H9 (cell line): ENCODE measurements around the gene NINJ1. TPM values are rescaled to one million over a fixed set of nuclear protein-coding genes. Genes with fewer than 3 reads are reported as not detected.

Experiments
- DNase-seq: peaks from one replicate; pipeline ENCODE4 v3.0.0-alpha.2; 2017
- H2AFZ ChIP-seq: one replicate; pipeline ENCODE4 v1.6.1; 2013; ENCODE audit warnings: mild to moderate bottlenecking, low read length, control low read depth, moderate library complexity
- H2AK5ac ChIP-seq: 2 replicates; pipeline ENCODE4 v1.6.1; 2013; ENCODE audit warnings: low read length, control low read depth, mixed read lengths; ENCODE audit not compliant: insufficient read length
- H2BK120ac ChIP-seq: one replicate; pipeline ENCODE4 v1.6.1; 2013; ENCODE audit warnings: low read depth, mild to moderate bottlenecking, low read length, control low read depth, inconsistent platforms; ENCODE audit not compliant: poor library complexity, severe bottlenecking
- H2BK12ac ChIP-seq: 2 replicates; pipeline ENCODE4 v1.6.1; 2013; ENCODE audit warnings: low read length, control low read depth, mixed read lengths, low read depth; ENCODE audit not compliant: insufficient read length
- H2BK15ac ChIP-seq: 2 replicates; pipeline ENCODE4 v1.6.1; 2013; ENCODE audit warnings: low read depth, low read length, control low read depth
- H2BK20ac ChIP-seq: one replicate; pipeline ENCODE4 v1.6.1; 2013; ENCODE audit warnings: low read depth, mild to moderate bottlenecking, low read length, control low read depth, inconsistent platforms; ENCODE audit not compliant: poor library complexity, severe bottlenecking
- H2BK5ac ChIP-seq: 2 replicates; pipeline ENCODE4 v1.6.1; 2013; ENCODE audit warnings: low read length, control low read depth, mixed read lengths; ENCODE audit not compliant: insufficient read length
- H3K14ac ChIP-seq: 2 replicates; pipeline ENCODE4 v1.6.1; 2013; ENCODE audit warnings: low read length, control low read depth; ENCODE audit not compliant: insufficient read depth
- H3K18ac ChIP-seq: 2 replicates; pipeline ENCODE4 v1.6.1; 2013; ENCODE audit warnings: low read depth, mild to moderate bottlenecking, mixed read lengths, low read length, control low read depth; ENCODE audit not compliant: insufficient read length
- H3K23ac ChIP-seq: 2 replicates; pipeline ENCODE4 v1.6.1; 2013; ENCODE audit warnings: low read length, control low read depth, mixed read lengths, low read depth; ENCODE audit not compliant: insufficient read length
- H3K23me2 ChIP-seq: 2 replicates; pipeline ENCODE4 v1.6.1; 2013; ENCODE audit warnings: low read depth, mild to moderate bottlenecking, mixed read lengths, low read length, control low read depth; ENCODE audit not compliant: insufficient read length, poor library complexity, severe bottlenecking
- H3K27ac ChIP-seq: 2 replicates; pipeline ENCODE4 v1.5.1; 2013; ENCODE audit warnings: low read length, control low read depth, mixed read lengths, low read depth; ENCODE audit not compliant: insufficient read length
- H3K27me3 ChIP-seq: 2 replicates; pipeline ENCODE4 v1.6.1; 2013; ENCODE audit warnings: low read length, control low read depth, inconsistent platforms; ENCODE audit not compliant: insufficient read depth
- H3K4ac ChIP-seq: 2 replicates; pipeline ENCODE4 v1.6.1; 2013; ENCODE audit warnings: low read depth, mild to moderate bottlenecking, control low read depth, inconsistent platforms, low read length, moderate library complexity
- H3K4me1 ChIP-seq: 2 replicates; pipeline ENCODE4 v1.6.1; 2013; ENCODE audit warnings: low read length, control low read depth, inconsistent platforms; ENCODE audit not compliant: insufficient read depth
- H3K4me2 ChIP-seq: 2 replicates; pipeline ENCODE4 v1.6.1; 2013; ENCODE audit warnings: low read length, control low read depth, mixed read lengths; ENCODE audit not compliant: insufficient read length, insufficient read depth
- H3K56ac ChIP-seq: 2 replicates; pipeline ENCODE4 v1.6.1; 2013; ENCODE audit warnings: low read depth, mild to moderate bottlenecking, mixed read lengths, low read length, control low read depth; ENCODE audit not compliant: insufficient read length
- H3K79me1 ChIP-seq: 2 replicates; pipeline ENCODE4 v1.6.1; 2013; ENCODE audit warnings: low read depth, mild to moderate bottlenecking, moderate library complexity, low read length, control low read depth, inconsistent platforms; ENCODE audit not compliant: insufficient read depth, poor library complexity, severe bottlenecking
- H3K79me2 ChIP-seq: 2 replicates; pipeline ENCODE4 v1.6.1; 2013; ENCODE audit warnings: low read length, control low read depth, inconsistent platforms; ENCODE audit not compliant: insufficient read depth
- H3K9ac ChIP-seq: 2 replicates; pipeline ENCODE4 v1.6.1; 2013; ENCODE audit warnings: low read length, control low read depth, mixed read lengths; ENCODE audit not compliant: insufficient read length; ENCODE audit errors: extremely low read depth
- H3K9me3 ChIP-seq: one replicate; pipeline ENCODE4 v1.6.1; 2013; ENCODE audit warnings: low read depth, low read length, inconsistent platforms; ENCODE audit not compliant: control insufficient read depth
- H3T11ph ChIP-seq: one replicate; pipeline ENCODE4 v1.6.1; 2013; ENCODE audit warnings: mild to moderate bottlenecking, low read length, control low read depth, inconsistent platforms
- H4K20me1 ChIP-seq: one replicate; pipeline ENCODE4 v1.6.1; 2013; ENCODE audit not compliant: control insufficient read depth, insufficient read length, insufficient read depth
- H4K5ac ChIP-seq: 2 replicates; pipeline ENCODE4 v1.6.1; 2013; ENCODE audit warnings: low read depth, mild to moderate bottlenecking, mixed read lengths, low read length, control low read depth; ENCODE audit not compliant: insufficient read length
- H4K8ac ChIP-seq: replicated peaks from 2 replicates; pipeline ENCODE4 v1.6.1; 2013; ENCODE audit warnings: low read length, control low read depth, mixed read lengths, low read depth; ENCODE audit not compliant: insufficient read length
- H4K91ac ChIP-seq: 2 replicates; pipeline ENCODE4 v1.6.1; 2013; ENCODE audit warnings: low read depth, mild to moderate bottlenecking, moderate library complexity, mixed read lengths, low read length, control low read depth; ENCODE audit not compliant: insufficient read length
- H3K27ac Mint-ChIP-seq, 3 experiments: 2 replicates in 2 of 3; 3 replicates in 1 of 3; pipeline ENCODE4 v1.8.0; 2020 to 2021; ENCODE audit warnings: mixed read lengths in 3 of 3, mild to moderate bottlenecking in 1 of 3, moderate library complexity in 1 of 3
- H3K27me3 Mint-ChIP-seq: 2 replicates; pipeline ENCODE4 v1.8.0; 2021; ENCODE audit warnings: low read depth, mild to moderate bottlenecking, moderate library complexity, mixed read lengths
- H3K36me3 Mint-ChIP-seq, 3 experiments: 2 replicates in 2 of 3; 3 replicates in 1 of 3; pipeline ENCODE4 v1.8.0; 2020 to 2021; ENCODE audit warnings: low read depth in 3 of 3, mixed read lengths in 3 of 3; ENCODE audit not compliant: insufficient read depth in 1 of 3
- H3K4me1 Mint-ChIP-seq, 2 experiments: 2 replicates each; pipeline ENCODE4 v1.8.0; 2020; ENCODE audit warnings: mixed read lengths in 2 of 2
- H3K4me3 Mint-ChIP-seq, 2 experiments: 2 replicates in 1 of 2; 3 replicates in 1 of 2; pipeline ENCODE4 v1.8.0; 2020 to 2021; ENCODE audit warnings: mild to moderate bottlenecking in 2 of 2, mixed read lengths in 2 of 2, moderate library complexity in 1 of 2
- H3K9me3 Mint-ChIP-seq, 2 experiments: 2 replicates in 1 of 2; 3 replicates in 1 of 2; pipeline ENCODE4 v1.8.0; 2020; ENCODE audit warnings: mild to moderate bottlenecking in 2 of 2, mixed read lengths in 2 of 2, moderate library complexity in 1 of 2
- WGBS: extraction: QIAGEN DNeasy Blood & Tissue Kit; methylation state at CpG from one replicate; pipeline ENCODE4 v1.1.7; 2013; ENCODE audit warnings: missing lambda C conversion rate, low lambda C conversion rate, mixed read lengths; ENCODE audit not compliant: insufficient read length; ENCODE audit errors: extremely low coverage; 5-methylcytosine and 5-hydroxymethylcytosine counted together
- total RNA-seq: library from RNA; stranded (reverse); gene quantifications from 2 replicates; pipeline ENCODE4 v1.2.1, GENCODE V29; 2021
- TF ChIP-seq, protein P1 (sequence below): fragments of 200-600 bp; sonication (generic); conservative IDR thresholded peaks from 3 replicates; pipeline ENCODE4 v1.8.0; 2021; ENCODE audit warnings: antibody characterized with exemption, mild to moderate bottlenecking

NINJ1 gene
- total RNA-seq, 1 experiment from 2014 or later: 28.9 TPM

GRCh38 chr9:93161786-93162562, 27.9 kb upstream of the NINJ1 start:
- no peaks in the 10 kb centered on the region for H3K79me2 ChIP-seq
- no peak overlapping the region for H4K8ac ChIP-seq
- H4K5ac ChIP-seq: no peak overlapping the region
- H4K91ac ChIP-seq: no peak overlapping the region
- H3K79me1 ChIP-seq: no peaks in the 10 kb centered on the region
- H3K27me3 ChIP-seq: no peaks in the 10 kb centered on the region
- no peak overlapping the region for H3K9ac ChIP-seq
- Mint-ChIP-seq H3K4me3 (no peak overlapping the region; a peak in 1 of 5 replicates), H3K4me1 (peaks cover 5 to 8% of the 10 kb centered on the region in 2 experiments), H3K27me3 (no peaks in the 10 kb centered on the region), H3K36me3 (no peaks in the 10 kb centered on the region), H3K9me3 (no peaks in the 10 kb centered on the region; a peak in 1 of 5 replicates), H3K27ac (no peak overlapping the region)
- H4K20me1 ChIP-seq: no peaks in the 10 kb centered on the region
- H3K23me2 ChIP-seq: no peaks in the 10 kb centered on the region
- H3T11ph ChIP-seq: no peak overlapping the region
- no peak overlapping the region for H2BK120ac ChIP-seq
- H3K56ac ChIP-seq: no peak overlapping the region
- H3K9me3 ChIP-seq: no peaks in the 10 kb centered on the region
- H3K4ac ChIP-seq: no peak overlapping the region
- no peak overlapping the region for H2AFZ ChIP-seq
- H3K4me1 ChIP-seq: no peaks in the 10 kb centered on the region
- H3K14ac ChIP-seq: no peak overlapping the region; the same call in 1 of the 2 replicates
- H2BK20ac ChIP-seq: no peak overlapping the region
- H2AK5ac ChIP-seq: no peak overlapping the region
- H3K18ac ChIP-seq: no peak overlapping the region
- no peak overlapping the region for H2BK5ac ChIP-seq
- no peak for DNase-seq
- H3K23ac ChIP-seq: no peak overlapping the region
- no peak overlapping the region for H3K27ac ChIP-seq
- H2BK12ac ChIP-seq: no peak overlapping the region
- TF ChIP-seq, protein P1, sequence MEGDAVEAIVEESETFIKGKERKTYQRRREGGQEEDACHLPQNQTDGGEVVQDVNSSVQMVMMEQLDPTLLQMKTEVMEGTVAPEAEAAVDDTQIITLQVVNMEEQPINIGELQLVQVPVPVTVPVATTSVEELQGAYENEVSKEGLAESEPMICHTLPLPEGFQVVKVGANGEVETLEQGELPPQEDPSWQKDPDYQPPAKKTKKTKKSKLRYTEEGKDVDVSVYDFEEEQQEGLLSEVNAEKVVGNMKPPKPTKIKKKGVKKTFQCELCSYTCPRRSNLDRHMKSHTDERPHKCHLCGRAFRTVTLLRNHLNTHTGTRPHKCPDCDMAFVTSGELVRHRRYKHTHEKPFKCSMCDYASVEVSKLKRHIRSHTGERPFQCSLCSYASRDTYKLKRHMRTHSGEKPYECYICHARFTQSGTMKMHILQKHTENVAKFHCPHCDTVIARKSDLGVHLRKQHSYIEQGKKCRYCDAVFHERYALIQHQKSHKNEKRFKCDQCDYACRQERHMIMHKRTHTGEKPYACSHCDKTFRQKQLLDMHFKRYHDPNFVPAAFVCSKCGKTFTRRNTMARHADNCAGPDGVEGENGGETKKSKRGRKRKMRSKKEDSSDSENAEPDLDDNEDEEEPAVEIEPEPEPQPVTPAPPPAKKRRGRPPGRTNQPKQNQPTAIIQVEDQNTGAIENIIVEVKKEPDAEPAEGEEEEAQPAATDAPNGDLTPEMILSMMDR: no peak
- no peak overlapping the region for H3K4me2 ChIP-seq
- no peak overlapping the region for H2BK15ac ChIP-seq
- no CpG with 5 or more reads among the region's 11 CpGs for WGBS
